Epithelial cell of esophagus (primary cell): ENCODE data around the gene MAPK8IP3.

Source experiments
- DNase-seq: peaks from one replicate; pipeline ENCODE4 v3.0.0; 2010; ENCODE audit warnings: low read depth
- H3K4me3 ChIP-seq: 2 replicates; pipeline ENCODE4 v1.5.1; 2011; ENCODE audit warnings: mild to moderate bottlenecking, low read length, control low read depth
- TF ChIP-seq, protein P1 (sequence below): IDR thresholded peaks from 2 replicates; pipeline ENCODE4 v1.5.1; 2011; ENCODE audit warnings: low read depth, mild to moderate bottlenecking, low read length, control low read depth, inconsistent platforms; ENCODE audit not compliant: insufficient read depth; ENCODE audit errors: missing control alignments

Gene MAPK8IP3

DNA sequence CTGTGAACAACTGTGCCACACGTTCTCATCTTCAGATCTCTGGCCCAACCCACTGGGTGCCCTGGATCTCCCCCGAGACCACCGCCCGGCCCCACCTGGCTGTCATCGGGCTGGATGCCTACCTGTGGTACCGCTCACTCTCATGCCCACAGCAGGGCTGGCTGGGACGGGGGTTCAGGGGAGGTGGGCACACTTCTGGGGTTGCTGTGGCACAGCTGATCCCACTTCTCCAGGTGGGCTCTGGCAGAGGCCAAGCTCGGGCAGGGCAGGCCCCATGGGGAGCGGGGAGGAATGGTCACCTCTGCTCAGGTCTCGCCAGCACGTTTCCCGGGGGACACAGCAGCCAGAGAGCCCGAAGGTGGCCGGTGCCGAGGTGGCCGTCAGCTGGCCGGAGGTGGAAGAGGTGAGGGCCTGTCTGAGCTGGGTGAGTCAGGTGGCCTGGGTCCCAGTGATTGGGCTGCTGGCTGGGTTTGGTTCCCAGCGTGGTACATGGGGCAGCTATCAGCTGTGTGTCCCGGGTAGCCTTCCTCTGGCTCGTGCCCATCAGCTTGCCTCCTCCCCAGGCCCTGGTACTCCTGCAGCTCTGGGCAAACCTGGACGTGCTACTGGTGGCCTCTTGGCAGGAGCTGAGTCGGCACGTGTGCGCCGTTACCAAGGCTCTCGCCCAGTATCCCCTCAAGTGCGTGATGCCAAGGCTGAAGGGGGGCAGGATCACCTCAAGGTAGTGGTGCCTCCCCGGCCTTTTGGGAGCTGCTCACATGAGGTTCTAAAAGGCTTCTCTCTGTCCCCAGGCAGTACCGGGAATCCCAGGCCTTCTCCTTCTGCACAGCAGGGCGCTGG lies 69.2 kb downstream of the MAPK8IP3 start:
- H3K4me3 ChIP-seq, result no peak overlapping the region
- TF ChIP-seq, protein P1, sequence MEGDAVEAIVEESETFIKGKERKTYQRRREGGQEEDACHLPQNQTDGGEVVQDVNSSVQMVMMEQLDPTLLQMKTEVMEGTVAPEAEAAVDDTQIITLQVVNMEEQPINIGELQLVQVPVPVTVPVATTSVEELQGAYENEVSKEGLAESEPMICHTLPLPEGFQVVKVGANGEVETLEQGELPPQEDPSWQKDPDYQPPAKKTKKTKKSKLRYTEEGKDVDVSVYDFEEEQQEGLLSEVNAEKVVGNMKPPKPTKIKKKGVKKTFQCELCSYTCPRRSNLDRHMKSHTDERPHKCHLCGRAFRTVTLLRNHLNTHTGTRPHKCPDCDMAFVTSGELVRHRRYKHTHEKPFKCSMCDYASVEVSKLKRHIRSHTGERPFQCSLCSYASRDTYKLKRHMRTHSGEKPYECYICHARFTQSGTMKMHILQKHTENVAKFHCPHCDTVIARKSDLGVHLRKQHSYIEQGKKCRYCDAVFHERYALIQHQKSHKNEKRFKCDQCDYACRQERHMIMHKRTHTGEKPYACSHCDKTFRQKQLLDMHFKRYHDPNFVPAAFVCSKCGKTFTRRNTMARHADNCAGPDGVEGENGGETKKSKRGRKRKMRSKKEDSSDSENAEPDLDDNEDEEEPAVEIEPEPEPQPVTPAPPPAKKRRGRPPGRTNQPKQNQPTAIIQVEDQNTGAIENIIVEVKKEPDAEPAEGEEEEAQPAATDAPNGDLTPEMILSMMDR, result no peak
- no peak for DNase-seq

DNA sequence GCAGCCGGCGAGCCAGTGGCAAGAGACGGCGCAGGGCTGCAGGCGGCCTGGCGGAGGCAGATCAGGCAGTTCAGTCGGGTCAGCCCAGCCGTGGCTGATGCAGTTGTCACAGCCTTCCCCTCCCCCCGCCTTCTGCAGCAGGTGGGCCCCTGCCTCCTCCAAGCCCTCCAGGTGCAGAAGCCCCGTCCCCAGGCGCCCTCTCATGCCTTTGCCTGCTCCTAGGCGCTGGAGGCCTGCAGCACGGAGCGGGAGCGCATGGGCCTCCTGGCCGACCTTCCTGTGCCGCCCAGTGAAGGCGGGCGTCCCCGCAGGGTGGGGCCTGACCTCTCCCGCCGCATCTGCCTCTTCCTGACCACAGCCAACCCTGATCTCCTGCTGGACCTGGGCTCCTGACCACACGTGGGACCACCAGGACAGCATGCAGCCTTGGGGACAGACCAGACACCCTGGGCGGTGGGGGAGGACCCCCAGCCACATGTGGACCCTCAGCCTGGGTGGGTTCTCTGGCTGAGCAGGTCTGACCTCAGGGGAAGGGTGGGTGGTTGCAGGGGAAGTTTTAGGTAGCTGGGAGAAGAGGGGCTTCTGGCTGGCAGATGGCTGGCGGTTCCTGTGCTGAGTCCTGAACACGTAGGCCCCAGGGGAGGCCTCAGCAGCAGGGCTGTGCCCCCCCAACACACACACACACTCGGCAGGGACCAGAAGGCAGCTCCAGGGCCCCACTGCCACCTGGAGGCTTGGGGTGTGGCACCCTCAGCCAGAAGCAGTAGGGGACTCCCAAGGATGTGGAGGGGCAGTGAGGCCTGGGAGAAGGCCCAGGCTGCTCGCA lies 70.1 kb downstream of the MAPK8IP3 start:
- no peak overlapping the region for H3K4me3 ChIP-seq
- TF ChIP-seq, protein P1, result no peak
- DNase-seq, result no peak

DNA sequence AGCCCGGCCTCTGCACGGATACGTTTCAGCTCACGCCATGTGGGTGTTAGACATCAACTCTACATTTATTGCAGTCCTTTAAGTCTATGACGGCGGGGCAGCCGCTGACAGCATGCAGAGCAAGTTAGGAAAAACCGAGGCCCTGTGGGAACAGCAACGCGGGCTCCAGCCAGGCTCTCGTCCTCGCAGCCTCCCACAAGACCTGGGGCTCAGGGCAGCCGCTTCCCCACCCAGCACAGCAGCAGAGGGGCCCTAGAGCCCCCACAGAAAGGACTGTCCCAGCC lies 70.6 kb downstream of the MAPK8IP3 start:
- TF ChIP-seq, protein P1, result no peak
- DNase-seq, result no peak
- no peak overlapping the region for H3K4me3 ChIP-seq

DNA sequence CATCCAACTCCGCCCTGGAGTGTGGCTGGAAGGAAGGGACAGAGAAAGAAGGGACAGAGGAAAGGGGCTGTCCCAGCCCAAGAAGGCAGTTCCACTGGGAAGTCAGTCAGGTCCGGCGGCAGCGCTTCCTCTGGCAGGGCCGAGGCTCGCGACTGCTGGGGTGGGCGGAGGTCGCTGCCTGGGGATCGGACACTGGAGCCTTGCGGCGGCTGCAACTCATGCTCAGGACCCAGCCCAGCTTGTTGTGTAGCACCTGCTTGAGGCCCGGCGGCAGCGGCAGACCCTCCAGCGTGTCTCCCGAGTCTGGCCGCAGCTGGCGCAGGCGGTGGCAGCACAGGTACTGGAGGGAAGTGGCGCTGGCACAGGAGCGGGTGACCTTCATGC lies 71.0 kb downstream of the MAPK8IP3 start:
- TF ChIP-seq, protein P1, result no peak
- no peak for DNase-seq

DNA sequence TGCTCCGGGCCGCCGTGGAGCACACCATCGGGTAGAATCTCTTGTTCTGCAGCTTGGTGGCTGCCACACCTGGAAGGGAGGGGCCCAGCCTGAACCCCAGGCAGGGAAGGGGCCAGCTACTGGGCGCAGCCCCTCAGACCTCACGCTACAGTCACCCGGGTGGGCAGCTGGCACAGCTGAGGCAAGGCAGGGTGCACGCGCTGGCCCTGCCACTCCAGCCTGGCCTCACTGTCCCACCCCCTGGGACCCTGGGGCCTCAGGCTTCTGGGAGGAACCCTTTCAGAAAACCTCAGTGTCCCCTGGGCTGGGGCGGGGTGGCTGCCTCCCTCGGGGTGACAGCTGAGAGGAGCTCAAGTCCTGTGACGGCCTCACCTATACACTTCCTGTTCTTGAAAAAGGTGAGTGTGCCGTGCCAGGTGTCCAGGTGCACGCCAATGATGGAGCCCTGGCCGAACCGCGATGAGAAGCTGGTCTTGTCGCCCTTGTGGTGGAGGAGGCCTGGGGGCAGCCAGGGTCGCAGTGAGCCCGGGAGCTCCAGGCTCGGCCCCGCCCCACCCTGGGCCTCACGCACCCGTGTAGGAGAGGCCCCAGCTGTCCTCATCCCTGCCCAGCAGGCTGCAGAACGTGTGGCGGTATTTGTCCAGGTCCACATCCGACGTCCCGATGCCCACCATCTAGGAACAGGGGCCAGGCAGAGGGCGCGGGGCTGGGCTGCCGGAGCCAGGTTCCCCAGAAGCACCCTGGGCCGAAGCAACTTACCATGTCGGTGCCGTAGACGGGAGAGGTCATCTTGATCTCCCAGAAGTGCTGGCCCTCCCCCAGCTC lies 71.6 kb downstream of the MAPK8IP3 start:
- DNase-seq, result no peak
- H3K4me3 ChIP-seq, result no peak overlapping the region
- TF ChIP-seq, protein P1, result no peak

More for the DNA sequence above, 71.0 kb downstream of the MAPK8IP3 start:
- no peak overlapping the region for H3K4me3 ChIP-seq

DNA sequence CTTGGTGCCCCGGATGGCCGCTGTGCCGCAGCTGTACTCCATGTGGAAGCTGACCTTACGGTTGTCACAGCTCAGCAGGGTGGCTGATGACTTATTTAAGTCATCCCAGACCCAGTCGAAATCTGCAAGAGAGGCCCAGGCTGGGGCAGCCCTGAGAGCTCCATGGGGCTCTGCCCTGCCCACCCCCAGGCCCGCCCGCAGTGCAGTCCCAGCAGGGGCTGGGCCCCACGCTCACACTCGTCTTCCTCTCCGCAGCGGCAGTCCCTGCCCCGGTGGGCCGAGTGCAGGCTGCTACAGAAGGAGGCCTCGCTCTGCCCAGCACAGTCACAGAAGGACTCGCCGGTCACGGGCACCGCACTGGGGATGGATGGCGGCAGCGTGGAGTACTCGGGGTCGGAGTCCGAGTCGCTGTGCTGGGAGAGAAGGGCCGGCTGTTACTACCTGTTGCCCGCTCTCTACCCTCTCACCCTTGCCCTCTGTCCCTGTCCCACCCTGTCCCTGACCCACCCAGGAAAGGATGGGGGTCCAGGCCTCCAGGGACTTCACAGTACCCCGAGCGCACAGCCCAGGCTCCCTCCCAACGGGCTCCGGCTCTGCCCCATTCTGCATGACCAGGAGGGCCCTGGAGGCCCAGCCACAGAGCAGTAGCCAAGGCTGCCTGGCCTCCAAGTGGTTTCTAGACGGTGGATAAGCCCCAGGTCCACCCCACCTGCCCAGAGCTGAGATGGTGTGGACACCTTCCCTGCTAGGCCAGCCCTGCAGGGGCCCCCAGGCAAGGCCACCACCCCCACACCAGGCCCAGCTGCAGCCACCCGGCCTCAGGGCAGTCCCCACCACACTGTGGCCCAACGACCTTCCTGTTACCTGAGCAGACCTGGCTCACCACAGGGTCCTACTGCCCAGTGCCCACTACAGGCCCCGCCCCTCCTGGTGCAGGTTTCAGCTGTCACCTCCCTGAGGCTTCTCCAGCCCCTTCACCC lies 72.5 kb downstream of the MAPK8IP3 start:
- no peak for DNase-seq
- TF ChIP-seq, protein P1, result no peak
- no peak overlapping the region for H3K4me3 ChIP-seq
